ENCODE measurements around the gene RBBP4.
A peak's percentile ranks its signal among the peaks of the same experiment; 100 is the strongest.
"Not testable (repeated sequence)": the region's sequence is repeated elsewhere in the genome, so short reads cannot be mapped to it uniquely, and the experiment has no call there.

RBBP4 gene

GRCh38 chr1:32639489-32640075, 11.4 kb upstream of the RBBP4 start:
- DNase-seq (ENCODE audit: low read depth, low spot score): peak; percentile 42

GRCh38 chr1:32642292-32642827, 8.6 kb upstream of the RBBP4 start:
- DNase-seq (ENCODE audit: low read depth, low spot score): not testable (repeated sequence)

GRCh38 chr1:32644426-32644825, 6.6 kb upstream of the RBBP4 start:
- DNase-seq (ENCODE audit: low read depth, low spot score): no peak

- no peak for DNase-seq (ENCODE audit: low read depth, low spot score)
Measured at GRCh38 chr1:32647308-32648134, 3.5 kb upstream of the RBBP4 start.

GRCh38 chr1:32650248-32650751, 708 bp upstream of the RBBP4 start, which contains the start of gene ZBTB8OS:
ZBTB8OS (minus strand) TSS chr1:32650550; CDS start chr1:32650529, 21 bp downstream.
- peak; percentile 95 for DNase-seq (ENCODE audit: low read depth, low spot score)

GRCh38 chr1:32651461-32652073, 559 bp downstream of the RBBP4 start:
- no peak for DNase-seq (ENCODE audit: low read depth, low spot score)

GRCh38 chr1:32652244-32652962, 1.4 kb downstream of the RBBP4 start:
- no peak for DNase-seq (ENCODE audit: low read depth, low spot score)

- no peak for DNase-seq (ENCODE audit: low read depth, low spot score)
Measured at GRCh38 chr1:32659581-32659980, 8.6 kb downstream of the RBBP4 start.

GRCh38 chr1:32665915-32666314, 14.9 kb downstream of the RBBP4 start:
- no peak for DNase-seq (ENCODE audit: low read depth, low spot score)

- peak; percentile 44 for DNase-seq (ENCODE audit: low read depth, low spot score)
Measured at GRCh38 chr1:32666901-32667566, 16.0 kb downstream of the RBBP4 start.

- not testable (repeated sequence) for DNase-seq (ENCODE audit: low read depth, low spot score)
Measured at GRCh38 chr1:32668716-32669115, 17.7 kb downstream of the RBBP4 start.

- no peak for DNase-seq (ENCODE audit: low read depth, low spot score)
Measured at GRCh38 chr1:32676945-32677344, 25.9 kb downstream of the RBBP4 start.

GRCh38 chr1:32679993-32680392, 29.0 kb downstream of the RBBP4 start:
- not testable (repeated sequence) for DNase-seq (ENCODE audit: low read depth, low spot score)

- no peak for DNase-seq (ENCODE audit: low read depth, low spot score)
Measured at GRCh38 chr1:32680642-32681041, 29.6 kb downstream of the RBBP4 start.

- peak; percentile 36 for DNase-seq (ENCODE audit: low read depth, low spot score)
Measured at GRCh38 chr1:32681509-32681908, 30.5 kb downstream of the RBBP4 start.

GRCh38 chr1:32681999-32682398, 31.0 kb downstream of the RBBP4 start:
- DNase-seq (ENCODE audit: low read depth, low spot score): no peak

GRCh38 chr1:32683397-32683796, 32.4 kb downstream of the RBBP4 start:
- DNase-seq (ENCODE audit: low read depth, low spot score): no peak

- DNase-seq (ENCODE audit: low read depth, low spot score): no peak
Measured at GRCh38 chr1:32684167-32684811, 33.3 kb downstream of the RBBP4 start.

- DNase-seq (ENCODE audit: low read depth, low spot score): no peak
Measured at GRCh38 chr1:32685498-32685897, 34.5 kb downstream of the RBBP4 start.

GRCh38 chr1:32686387-32686786, 35.4 kb downstream of the RBBP4 start:
- no peak for DNase-seq (ENCODE audit: low read depth, low spot score)

Measured in astrocyte of the hippocampus (primary cell).